Stimulated activated CD8-positive, alpha-beta memory T cell treated with anti-CD3 and anti-CD28 coated beads, Interleukin-15, amount 100 ng/mL, for 4 hours (primary cell): ENCODE data around the gene MTMR12.

Experiments
- DNase-seq, 2 donors: peaks; one replicate each; pipeline ENCODE4 v3.0.0-alpha.2; 2020; ENCODE audit warnings: low read depth in 2 of 2

MTMR12 gene

GRCh38 chr5:32312595-32313332 is at the start of gene MTMR12:
Gene MTMR12 (minus strand): TSS chr5:32312939. CDS start chr5:32312838, 101 bp downstream.
- DNase-seq = peak; percentile 99 to 100

- DNase-seq = no peak
Observed at GRCh38 chr5:32362527-32362926, 49.8 kb upstream of the MTMR12 start.

- DNase-seq = no peak
Observed at GRCh38 chr5:32360906-32361305, 48.2 kb upstream of the MTMR12 start.

DNA sequence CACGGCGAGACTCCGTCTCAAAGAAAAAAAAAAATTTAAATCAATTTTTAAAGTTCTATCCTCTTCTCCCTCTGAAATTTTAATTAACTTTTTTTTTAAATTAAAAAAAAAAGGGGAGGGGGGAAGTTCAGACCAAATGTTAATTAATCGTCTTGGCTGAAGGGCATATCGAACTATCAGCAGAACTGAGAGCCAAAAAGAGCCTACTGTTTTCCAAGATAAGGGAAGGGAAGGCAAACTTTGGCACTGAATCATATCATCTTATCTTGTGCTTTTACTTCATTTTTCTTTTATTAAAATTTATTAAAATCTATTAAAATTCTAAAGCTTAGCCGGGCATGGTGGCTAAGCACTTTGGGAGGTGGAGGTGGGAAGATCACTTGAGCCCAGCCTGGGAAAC is 45.9 kb upstream of the MTMR12 start:
- no peak for DNase-seq

- no peak for DNase-seq
Observed at GRCh38 chr5:32357658-32358057, 44.9 kb upstream of the MTMR12 start.

- DNase-seq = no peak
Observed at GRCh38 chr5:32355686-32356085, 42.9 kb upstream of the MTMR12 start.

GRCh38 chr5:32353420-32353819 is 40.7 kb upstream of the MTMR12 start:
- DNase-seq = no peak

DNA sequence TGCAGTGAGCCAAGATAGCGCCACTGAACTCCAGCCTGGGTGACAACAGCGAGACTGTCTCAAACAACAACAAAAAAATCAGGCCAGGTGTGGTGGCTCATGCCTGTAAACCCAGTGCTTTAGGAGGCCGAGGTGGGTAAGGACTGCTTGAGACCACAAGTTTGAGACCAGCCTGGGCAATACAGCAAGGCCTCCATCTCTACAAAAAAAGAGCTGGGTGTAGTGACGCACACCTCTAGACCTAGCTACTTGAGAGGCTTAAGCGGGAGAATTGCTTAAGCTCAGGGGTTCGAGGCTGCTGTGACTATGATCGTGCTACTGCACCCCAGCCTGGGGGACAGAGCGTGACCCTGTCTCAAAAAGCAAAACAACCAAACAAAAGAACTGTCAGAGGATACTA is 39.9 kb upstream of the MTMR12 start:
- DNase-seq = no peak

DNA sequence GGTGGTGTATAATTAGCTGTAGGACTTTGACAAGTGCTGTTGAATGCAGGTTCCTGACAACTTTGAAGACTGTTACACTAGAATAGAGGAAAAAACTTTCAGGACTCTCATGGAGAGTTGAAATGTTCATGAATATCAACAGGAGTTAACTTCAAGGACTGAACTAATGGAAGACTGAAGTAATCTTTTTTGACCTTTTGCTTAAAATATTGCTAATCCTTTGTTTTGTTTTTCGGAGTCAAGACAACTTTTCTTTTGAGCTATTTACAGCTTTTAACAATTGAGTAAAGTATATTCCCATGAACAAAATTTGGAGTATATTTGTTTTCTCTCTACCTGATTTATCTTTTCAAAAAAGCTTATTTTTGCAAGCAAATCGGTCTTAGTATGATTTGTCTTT is 34.1 kb upstream of the MTMR12 start:
- no peak for DNase-seq

DNA sequence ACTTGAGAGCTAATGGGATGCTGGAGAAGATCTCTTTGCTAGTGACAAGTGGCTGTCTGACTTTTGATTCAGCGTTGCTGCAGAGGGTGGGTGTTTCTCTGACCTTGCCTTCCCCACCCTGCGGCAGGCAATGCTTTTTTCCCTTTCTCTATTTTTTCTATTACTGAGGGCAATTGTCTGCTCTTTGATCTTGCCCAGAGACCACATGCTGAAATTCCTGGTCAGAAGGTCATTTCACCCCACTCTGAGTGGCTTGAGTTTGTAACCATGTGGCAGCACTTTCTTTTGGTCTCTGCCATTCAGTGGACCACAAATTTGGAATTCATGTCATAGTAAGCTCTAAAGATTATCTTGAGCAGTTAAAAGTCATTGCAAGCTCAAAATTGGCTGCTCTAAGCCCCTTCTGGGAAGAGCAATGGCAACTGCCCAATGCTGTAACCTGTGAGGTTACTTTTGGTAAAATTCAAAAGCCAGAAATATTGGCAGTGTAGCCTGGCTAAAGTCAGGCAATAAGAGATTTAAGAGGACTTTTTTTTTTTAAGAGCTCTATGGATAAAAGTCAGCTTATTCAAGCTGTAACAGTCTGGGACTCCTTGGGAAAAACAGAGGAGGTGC is 30.4 kb upstream of the MTMR12 start:
- no peak for DNase-seq

GRCh38 chr5:32342656-32343055 is 29.9 kb upstream of the MTMR12 start:
- DNase-seq = no peak

- DNase-seq = no peak
Observed at GRCh38 chr5:32339878-32340277, 27.1 kb upstream of the MTMR12 start.

DNA sequence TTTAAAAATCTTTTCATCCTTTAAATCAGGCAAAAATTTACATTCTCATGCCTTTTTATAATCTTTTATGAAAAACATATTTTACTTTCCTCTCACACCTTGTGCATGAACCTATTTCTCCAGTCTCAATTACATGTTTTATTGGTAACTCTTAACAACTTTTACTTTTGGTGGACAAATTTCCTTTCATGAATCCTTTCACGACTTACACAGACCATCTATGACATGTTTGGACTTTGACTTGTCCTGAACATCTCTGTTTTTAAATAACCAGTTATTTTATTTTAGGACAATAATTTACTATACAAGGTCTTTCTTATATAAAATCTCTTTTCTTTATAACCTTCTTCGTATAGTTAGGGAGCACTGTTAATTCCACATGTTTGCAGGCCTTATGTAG is 26.5 kb upstream of the MTMR12 start:
- DNase-seq = no peak

DNA sequence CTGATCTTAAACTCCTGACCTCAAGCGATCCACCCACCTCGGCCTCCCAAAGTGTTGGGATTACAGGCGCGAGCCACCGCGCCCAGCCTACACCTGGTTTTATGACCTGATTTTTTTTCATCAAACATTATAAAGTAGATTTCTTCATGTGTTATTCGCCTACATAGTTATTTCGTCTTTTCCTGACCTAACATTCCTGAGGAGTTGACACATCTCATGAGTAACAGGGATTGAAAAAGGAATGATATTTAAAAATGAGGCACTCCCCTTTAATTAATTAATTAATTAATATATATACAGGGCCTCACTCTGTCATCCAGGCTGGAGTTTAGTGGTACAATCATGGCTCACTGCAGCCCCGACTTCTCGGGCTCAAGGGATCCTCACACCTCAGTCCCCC is 20.2 kb upstream of the MTMR12 start:
- DNase-seq = no peak

- no peak for DNase-seq
Observed at GRCh38 chr5:32332361-32332760, 19.6 kb upstream of the MTMR12 start.

GRCh38 chr5:32331935-32332274 is 19.2 kb upstream of the MTMR12 start:
- DNase-seq = no peak

DNA sequence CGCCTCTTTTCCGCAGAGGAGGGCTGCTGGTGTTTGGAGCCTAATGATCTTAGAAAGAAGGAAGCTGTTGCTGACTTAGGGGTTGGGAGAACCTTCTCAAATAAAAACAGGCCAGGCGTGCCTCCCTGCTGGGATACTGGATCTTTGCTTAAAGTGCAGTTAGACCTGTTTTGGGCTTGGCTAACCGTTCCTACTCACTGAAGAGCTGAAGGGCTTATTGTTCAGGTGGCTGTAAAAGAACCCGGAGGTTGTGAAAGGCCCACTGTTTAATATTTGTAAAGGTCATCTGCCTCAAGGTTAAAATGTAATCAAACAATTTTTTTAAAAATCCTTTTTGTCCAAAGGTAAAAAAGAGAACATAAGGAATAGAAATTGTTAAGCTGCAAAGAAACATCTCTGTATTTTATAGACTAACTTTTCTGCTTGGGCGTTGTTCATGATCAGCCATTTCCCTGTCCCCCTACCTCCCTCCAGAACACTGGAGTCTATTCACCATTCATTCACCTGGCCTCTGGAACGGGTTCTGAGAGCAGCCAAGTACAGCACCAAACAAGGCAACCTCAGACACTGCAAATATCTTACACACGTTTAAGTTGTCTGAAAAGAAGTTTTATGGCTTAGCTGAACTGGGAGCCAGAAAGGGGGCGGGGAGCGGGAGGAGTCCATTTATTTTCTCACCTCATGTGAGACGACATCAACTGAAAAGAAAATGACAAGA is 18.6 kb upstream of the MTMR12 start:
- DNase-seq = no peak

DNA sequence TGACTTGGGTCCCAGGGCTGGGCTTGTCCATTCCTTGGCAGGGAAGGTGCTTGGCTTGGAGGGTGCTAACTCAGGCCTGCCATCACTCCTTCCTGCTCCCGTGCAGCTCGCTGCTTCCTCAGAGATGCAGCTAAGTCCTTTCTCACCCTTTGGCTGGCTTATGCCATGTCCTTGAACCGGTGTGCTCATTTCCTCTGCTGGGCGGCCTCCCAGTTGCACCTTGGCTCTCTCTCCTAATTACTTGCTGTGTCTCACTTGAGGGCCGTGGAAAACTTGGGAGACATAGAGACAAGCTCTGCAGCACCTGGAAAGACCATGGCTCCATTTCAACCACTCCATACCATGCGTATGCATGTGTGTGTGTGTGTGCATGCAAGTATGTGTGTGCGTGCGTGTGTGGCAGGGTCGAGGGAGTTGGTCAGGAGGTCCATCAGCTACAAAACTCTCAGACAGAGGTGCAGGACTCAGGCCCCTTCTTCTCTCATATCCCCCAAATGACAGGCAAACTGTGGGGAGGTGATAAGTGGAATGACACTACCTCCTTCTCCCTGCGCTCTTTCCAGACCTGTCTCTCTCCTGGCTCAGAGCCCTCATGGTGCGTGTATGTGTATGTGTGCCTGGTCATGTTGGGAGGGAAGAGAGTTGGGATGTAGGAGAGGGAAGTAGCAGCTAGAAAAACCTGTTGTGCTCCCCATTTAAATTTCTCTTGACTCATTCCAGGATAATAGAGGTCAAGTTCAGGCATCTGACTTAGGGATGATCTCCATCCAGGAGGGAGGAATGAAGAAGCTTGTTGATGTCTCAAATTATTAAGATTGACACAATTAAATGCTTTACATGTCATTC is 17.6 kb upstream of the MTMR12 start:
- no peak for DNase-seq

DNA sequence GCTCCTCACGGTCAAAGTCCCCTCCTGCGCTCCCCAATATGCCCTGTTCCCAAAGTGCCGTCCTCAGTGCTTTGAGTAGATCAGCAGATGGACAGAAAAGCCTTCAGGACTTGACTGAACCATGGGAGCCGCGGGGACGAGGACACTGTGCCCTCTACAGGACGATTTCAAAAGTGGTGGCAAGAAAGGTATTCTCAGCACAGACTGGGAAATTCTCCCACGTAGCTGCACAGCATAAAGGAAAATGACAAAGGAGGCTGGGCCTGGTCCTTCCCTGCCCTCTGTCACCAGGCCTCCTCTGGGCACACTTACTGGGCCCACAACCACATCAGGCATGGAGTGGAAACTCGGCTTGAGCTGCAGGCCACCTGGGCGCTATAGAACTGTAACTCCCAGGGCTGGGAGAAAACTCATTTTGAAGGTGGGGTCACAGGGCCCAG is 16.7 kb upstream of the MTMR12 start:
- DNase-seq = peak in 1 of 2 donors; percentile 17

- no peak for DNase-seq
Observed at GRCh38 chr5:32326216-32326772, 13.6 kb upstream of the MTMR12 start.

GRCh38 chr5:32325616-32326015 is 12.9 kb upstream of the MTMR12 start:
- DNase-seq = no peak

GRCh38 chr5:32325062-32325461 is 12.3 kb upstream of the MTMR12 start:
- DNase-seq = no peak
